HTR-8/SVneo (cell line): Measurements from ENCODE around the gene NPC1.
"Not testable (repeated sequence)": the region's sequence is repeated elsewhere in the genome, so short reads cannot be mapped to it uniquely, and the experiment has no call there.

Experiments
- DNase-seq: peaks from one replicate; pipeline ENCODE4 v3.0.0; 2011; ENCODE audit warnings: low spot score, mixed read lengths; ENCODE audit not compliant: insufficient read length
- FAIRE-seq: peaks from 2 replicates; lab custom pipeline; 2011; peaks lifted over from hg19 to GRCh38; lab: Jason Lieb, UNC

Gene NPC1

DNA sequence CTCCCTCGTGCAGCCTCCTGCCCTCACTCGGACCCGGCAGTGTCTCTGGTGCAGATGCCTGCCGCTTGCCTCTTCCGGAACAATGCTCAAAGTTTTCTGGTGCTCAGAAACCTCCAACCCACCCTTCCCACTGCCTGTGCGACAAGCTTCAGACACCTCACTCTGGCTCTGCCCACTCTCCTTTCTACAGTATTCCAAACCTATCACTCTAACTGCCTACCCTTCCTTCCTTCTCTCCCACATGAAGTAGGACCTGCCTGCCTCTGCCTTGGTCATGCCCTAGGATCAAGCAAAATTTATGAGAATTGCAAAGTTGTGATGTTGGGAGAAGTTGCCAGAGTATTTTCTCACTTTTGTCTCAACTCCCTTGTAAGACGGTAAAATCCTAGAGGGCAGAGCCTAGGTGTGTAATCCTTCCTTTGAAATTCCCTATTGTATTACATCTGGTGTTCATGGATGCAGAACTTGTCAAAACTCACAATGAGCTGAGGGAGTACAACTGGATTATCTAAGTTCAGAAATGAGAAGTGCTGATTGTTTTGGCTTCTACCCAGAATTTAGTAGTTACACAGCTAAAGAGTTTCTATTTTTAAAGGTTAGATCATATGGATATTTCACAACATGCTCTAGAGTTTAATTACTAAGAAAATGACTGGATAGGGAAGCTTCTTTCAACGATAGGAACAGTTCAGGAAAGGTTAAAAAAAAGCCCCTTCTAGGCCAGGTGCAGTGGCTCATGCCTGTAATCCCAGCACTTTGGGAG is 7.2 kb downstream of the NPC1 start:
- no peak for FAIRE-seq
- DNase-seq: no peak

DNA sequence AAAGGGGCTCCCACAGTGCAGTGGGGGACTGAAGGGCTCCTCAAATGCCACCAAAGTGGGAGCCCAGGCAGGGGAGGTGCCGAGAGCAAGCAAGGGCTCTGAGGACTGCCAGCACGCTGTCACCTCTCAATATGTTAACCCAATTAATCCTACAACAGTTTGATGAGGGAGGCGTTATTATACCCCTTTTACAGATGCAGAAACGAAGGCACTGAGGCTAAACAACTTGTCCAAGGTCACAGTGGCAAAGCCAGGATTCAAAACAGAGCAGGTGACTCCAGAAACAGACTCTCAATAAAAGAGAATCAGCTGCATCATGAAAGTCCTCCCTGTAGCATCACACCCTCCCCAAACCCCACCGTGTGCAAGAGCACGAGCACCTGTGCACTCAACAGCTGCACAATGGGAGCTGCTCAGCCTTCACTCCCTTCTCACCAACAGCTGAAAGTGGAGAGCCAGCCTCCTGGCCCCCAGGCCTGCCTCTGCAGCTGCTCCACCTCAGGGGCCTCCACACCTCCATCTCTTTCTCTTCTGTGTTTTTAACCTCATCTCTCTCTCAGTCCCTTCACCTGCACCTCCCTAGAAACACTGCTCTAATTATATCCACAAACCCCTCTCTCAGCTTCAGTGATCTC is 8.1 kb downstream of the NPC1 start:
- no peak for FAIRE-seq
- DNase-seq: no peak

DNA sequence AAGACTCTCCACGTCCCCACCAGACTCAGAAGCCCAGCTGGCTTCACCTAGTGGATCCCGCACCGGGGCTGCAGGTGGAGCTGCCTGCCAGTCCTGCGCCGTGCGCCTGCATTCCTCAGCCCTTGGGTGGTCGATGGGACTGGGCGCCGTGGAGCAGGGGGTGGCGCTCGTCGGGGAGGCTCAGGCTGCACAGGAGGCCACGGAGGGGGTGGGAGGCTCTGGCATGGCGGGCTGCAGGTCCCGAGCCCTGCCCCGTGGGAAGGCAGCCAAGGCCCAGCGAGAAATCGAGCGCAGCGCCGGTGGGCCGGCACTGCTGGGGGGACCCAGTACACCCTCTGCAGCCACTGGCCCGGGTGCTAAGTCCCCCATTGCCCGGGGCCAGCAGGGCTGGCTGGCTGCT is 8.8 kb downstream of the NPC1 start:
- not testable (repeated sequence) for DNase-seq, FAIRE-seq

DNA sequence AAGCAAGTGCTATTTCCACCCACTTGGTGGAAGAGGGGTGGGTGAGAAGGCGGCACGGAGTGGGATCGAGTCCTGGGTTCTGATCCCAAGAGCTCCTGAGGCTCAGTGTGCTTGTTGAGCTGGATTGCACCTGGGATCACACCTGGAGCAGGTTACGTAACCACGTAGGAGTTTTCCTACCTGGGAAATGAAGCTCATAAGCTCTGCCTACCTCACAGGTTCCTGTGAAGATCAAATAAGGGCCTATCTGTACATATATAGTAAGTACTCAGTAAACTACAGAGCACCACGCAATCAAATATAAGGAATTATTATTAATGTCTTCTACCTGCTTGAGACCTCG is 11.0 kb downstream of the NPC1 start:
- FAIRE-seq (no peak), DNase-seq (no peak)

DNA sequence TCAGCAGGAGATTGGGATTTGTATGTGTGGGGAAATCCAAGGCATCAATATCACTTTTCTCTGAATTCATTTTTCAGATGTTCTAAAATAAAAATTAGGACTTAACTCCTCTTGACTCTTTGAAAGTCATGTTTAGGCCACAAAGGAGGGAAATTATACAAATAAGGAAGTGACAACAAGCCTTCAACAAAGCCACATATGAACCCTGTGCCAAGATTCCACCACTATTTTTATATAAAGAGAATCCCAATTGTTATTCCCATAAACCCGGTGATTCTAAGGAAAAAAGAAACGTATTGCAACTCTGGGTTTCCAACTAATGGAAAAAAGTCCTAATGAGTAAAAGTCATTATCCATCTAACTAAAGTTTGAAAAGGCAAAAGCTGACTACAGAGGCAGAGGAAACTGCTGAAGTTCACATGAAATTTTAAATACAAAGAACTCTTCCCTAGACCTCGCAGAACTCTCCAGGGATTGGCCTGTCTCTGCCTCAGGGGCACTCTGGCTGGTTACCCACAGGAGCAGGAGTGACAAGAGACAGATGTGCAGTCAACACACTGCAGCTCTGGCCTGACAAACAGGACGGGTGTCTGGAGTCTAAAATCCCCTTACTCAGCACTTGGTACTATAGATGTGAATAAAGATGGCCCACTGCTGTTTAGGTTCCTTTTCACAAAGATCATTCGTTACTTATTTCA is 11.5 kb downstream of the NPC1 start:
- DNase-seq (no peak), FAIRE-seq (no peak)

DNA sequence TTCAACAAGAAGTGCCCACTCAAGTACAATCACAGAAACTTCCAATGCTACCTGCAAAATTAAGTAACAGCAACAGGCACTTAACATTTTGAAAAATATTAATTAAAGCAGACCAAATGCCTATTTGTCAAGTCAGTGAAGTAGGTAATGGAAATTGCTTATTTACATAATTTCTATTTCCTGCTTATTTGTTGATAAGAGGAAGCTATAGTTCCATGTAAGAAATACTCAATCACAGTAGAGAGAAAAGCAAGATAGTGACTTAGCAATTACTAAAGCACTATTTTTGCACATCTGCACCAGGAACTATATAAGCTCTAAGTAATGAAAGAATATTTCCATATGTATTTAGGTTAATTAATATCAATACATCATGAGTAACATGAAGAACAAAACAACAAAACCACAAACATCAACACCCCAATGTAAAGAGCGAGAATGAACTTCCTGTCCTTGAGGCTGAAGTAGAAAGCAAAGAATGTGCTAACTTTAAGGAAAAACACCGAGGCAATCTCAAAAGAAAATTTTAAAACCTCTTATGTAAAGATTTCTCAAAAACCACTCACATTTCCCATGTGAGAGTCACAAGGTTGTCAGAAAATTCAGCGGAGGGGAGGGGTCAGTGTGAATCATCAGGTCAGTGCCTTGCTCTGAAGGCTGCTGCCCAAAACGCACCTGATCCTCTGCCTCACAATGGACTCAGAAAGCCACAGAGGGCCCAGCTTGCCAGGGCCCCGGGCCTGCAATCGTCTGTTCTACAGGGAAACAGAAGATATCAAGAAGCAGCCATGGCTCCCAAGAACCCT is 12.5 kb downstream of the NPC1 start:
- FAIRE-seq: no peak
- no peak for DNase-seq

DNA sequence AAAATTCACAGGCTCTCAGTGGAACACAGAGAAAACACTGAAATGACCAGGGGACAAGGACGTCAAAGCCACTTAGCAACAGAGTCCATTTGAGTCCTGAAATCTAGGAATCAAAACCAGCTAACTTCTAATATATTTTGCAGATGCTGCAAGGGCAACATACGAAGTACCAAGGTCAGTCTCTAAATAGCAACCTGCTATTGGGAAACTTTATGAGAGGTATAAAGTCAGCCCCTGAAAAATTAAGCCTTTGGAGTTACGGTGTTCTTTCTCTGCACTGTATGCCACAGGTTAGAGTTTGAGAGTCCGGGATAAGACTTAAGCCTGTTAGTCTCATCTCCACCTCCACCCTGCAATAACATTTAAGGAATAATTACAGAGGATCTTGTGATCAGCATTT is 13.3 kb downstream of the NPC1 start:
- FAIRE-seq (no peak), DNase-seq (no peak)

DNA sequence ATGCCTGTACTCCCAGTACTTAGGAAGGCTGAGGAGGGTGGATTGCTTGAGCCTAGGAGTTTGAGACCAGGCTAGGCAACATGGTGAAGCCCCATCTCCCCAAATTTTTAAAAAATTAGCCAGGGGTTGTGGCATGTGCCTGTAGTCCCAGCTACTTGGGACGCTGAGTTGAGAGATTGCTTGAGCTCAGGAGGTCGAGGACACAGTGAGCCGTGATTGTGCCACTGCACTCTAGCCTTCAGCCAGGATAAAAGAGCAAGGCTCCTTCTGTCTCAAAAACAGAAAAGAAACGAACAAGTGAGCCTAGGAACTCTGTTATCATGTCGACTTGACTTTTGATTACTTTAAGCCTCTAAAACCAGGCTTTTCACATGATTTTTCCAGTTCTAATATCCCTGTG is 13.7 kb downstream of the NPC1 start:
- FAIRE-seq: no peak
- no peak for DNase-seq

DNA sequence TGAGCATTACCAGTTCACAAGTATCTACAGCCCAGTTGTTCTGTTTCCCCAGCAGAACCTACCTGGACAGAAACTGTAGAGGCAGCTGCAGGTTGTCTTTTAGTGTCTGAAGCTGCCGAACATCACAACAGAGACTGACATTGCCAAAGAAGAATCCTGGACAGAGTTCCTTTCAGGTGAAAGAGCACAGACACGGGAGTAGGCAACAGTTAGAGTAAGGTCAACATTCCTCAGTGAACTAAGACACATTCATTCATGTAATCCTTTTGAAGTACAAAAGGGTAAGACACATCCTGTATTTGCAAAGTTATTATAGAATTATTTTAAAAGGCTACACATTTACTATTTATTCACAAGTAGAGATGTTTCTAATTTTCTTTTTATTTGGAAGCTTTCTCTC is 14.3 kb downstream of the NPC1 start:
- no peak for FAIRE-seq
- DNase-seq: no peak

DNA sequence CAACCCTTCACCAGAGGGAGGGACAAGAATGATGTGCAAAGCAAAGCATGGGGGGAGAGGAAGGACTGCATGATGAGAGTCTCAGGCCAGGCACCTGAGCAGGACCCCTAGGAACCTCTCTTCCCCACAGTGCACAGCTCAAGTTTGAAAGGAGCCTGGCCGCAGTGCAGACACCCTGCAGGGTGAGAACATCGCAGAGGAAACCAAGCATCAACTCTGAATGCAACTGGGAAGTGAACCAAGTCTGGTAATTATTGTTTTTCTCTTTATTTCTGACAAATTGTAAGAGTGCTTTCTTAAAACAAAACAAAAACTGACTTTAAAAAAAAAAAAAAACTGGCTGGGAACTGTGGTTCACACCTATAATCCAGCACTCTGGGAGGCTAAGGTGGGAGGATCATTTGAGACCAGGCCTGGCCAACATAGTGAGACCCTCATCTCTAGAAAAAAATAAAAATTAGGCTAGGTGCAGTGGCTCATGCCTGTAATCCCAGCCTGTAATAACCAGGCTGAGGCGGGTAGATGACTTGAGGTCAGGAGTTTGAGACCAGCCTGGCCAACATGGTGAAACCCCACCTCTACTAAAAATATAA is 15.3 kb downstream of the NPC1 start:
- no peak for FAIRE-seq
- DNase-seq: no peak

DNA sequence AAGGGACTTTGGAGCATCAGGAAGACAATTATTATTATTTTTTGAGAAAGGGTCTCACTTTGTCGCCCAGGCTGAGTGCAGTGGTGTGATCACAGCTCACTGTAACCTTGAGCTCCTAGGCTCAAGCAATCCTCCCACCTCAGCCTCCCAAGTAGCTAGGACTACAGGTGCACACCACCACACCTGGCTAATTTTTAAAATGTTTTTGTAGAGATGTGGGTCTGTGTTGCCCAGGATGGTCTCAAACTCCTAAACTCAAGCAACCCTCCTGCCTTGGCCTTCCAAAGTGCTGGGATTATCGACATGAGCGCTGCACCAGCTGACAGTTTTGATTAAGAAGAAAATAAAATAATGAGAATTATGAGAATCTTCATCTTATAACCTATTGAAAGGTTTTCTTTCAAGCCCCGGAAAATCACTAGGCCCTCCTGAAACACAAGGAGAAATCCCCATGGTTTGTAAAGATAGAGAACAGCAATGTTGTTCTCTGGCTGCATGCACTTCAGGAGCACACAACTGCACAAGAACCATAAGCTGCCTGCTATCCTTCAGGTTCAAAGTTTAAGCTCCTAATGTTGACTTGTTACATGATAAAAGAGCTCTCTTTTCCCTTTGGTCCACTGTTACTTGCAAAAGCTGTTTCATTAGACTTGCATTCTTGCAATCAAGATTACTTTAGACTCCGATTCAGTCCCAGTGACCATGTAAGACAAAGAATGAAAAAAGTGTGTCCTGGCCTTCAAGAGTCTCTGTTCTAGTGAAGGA is 16.8 kb downstream of the NPC1 start:
- FAIRE-seq (no peak), DNase-seq (no peak)

DNA sequence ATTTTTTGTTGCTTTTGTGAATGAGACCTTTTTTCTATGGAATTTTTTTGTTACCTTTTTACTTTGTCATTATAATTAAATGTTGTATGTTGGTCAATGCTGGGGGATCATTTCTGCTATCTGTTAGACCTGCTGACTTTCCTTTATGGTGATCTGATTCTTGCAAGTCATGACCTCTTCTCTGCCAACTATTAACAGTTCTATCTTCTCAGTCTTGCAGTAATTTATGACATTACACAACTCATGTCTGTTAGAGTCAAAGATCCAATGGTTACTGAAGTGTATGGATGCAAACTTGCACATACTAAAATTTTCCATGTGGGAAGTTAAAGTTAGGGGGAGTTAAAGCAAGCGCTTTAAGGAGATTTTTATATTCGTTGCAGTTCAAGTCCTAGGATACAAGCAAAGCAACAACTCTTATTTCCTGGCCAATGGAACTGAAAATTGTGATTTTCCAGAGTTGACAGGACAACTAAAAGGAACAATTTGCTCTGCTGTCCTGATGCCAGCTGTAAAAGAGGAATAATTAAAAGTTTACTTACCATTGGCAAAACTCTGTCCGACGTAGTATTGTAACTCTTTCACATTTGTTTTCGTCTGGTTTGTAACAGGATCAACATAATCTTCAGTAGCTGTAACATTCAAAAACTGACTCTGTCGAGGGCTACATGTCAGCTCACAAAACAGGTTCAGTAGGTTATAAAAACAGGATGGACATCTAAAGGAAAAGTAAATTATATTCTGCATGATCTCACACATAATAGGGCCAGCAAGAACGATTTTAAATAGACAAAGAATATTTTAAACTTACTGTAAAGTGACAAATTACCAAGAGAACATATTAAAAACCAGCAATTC is 17.8 kb downstream of the NPC1 start:
- DNase-seq (no peak), FAIRE-seq (no peak)

DNA sequence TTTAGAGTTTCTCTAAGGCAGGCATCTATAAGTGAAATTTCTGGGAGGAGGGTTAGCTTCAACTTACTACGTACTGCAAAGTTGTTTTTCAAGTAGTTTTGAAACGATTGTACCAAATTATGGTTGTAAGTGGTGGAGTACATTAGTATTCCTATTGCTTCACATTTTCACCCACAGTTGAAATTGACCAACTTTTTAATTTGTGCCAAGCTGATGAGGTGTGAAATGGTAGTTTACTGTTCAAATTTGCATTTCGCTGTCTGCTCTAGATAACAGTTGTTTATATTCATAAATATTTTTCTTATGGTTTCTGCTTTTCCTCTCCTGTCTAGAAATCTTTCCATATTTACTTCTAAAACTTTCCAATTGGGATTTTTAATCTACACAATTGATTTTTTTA is 18.6 kb downstream of the NPC1 start:
- no peak for DNase-seq
- no peak for FAIRE-seq

DNA sequence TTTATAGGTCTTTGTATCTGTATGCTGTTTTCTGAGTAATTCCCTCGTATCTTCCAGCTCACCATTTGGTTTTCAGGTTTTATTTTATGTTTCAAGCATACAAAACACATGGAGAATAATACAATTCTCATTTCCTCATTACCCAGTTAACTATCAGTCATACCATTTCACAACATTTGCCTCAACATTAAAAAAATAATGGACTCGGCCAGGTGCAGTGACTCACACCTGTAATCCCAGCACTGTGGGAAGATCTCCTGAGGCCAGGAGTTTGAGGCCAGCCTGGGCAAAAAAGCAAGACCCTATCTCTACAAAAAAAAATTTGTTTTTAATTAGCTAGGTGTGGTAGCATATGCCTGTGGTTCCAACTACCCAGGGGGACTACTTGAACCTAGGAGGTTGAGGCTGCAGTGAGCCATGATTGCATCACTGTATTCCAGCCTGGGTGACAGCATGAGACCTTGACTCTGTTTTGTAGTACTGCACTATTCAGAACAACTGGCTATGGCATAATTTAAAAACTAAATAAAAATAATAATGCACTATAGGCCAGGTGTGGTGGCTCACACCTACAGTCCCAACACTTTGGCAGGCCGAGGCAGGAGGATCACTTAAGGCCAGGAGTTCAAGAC is 20.3 kb downstream of the NPC1 start:
- DNase-seq (no peak), FAIRE-seq (no peak)

DNA sequence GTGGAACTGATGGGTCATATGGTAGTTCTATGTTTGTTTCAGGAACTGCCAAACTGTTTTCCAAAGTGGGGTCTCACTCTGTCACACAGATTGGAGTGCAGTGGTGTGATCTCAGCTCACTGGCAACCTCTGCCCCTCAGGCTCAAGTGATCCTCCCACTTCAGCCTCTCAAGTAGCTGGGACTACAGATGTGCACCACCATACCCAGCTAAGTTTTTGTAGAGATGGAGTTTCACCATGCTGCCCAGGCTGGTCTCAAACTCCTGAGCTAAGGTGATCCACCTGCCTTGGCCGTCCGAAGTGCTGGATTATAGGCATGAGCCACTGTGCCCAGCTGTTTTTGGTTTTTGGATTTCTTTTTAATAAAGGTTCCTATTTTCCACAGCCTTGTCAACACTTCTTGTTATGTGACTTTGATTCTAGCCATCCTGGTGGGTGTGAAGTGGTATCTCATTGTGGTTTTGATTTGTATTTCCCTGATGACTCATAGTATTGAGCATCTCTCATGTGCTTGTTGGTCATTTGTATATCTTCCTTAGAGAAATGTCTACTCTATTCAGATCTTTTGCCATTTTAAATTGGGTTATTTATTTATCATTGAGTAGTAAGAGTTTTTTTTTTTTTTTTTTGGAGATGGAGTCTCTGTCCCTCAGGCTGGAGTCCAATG is 22.8 kb downstream of the NPC1 start:
- FAIRE-seq (no peak), DNase-seq (no peak)

DNA sequence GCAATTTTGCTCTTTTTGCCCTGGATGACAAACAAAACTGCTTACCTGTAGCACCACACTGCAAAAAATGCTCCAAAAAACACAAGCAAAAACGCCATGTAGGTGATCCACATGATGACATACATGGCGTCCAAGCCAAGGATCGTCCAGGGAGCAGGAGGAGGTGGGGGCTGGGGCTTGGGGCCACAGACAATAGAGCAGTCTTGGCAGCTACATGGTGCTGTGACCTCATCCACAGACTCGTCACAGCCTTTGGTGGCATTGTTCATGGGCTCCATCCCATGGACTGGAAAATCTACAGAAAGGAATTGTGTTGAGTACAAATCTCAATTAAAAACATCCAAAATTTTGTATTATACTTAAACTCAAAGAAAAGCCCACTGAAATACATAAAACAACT is 26.1 kb downstream of the NPC1 start:
- FAIRE-seq: no peak
- no peak for DNase-seq

DNA sequence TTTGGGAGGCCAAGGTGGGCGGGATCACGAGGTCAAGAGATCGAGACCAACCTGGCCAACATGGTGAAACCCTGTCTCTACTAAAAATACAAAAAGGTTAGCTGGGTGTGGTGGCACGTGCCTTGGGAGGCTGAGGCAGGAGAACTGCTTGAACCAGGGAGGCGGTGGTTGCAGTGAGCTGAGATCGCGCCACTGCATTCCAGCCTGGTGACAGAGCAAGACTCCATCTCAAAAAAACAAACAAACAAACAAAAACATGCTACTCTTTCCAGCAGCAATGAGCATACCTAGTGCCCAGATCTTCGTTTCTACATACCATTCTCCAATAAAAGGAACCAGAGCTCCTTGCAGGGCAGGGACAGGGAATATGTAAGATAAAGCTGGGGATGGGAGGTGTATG is 28.8 kb downstream of the NPC1 start:
- FAIRE-seq: not testable (repeated sequence)

More for the DNA sequence above, 28.8 kb downstream of the NPC1 start:
- DNase-seq: not testable (repeated sequence)
